HepG2 (cell line): ENCODE data around the gene KAT6B. TPM values are rescaled to one million over a fixed set of nuclear protein-coding genes. Genes with fewer than 3 reads are reported as not detected.

Experiments used
- ATAC-seq: fragments of 200-7000 bp; cut with Tn5 transposase; 3 replicates; pipeline ENCODE4 v1.9.1; 2020; ENCODE audit warnings: mild to moderate bottlenecking, moderate library complexity
- BruUV-seq: library from RNA; stranded (reverse); fragments of 400-500 nt; replicated peaks from 2 replicates; lab custom pipeline; 2021; lab: Mats Ljungman, UMichigan
- CTCF ChIA-PET: fragments of 300-600 bp; formaldehyde crosslinking; extraction: SDS; loops from one replicate; lab custom pipeline; 2021; ENCODE audit warnings: low total read pairs, inconsistent platforms, low intra/inter-chr PET ratio; lab: Yijun Ruan, JAX
- POLR2A ChIA-PET: fragments of 350-600 bp; sonication (Branson Sonifier 250); formaldehyde crosslinking; loops from one replicate; lab custom pipeline; 2020; ENCODE audit warnings: antibody characterized with exemption, inconsistent platforms; lab: Yijun Ruan, JAX
- DNase-seq: peaks from one replicate; pipeline ENCODE4 v3.0.0-alpha.2; 2015; ENCODE audit warnings: low spot score
- FAIRE-seq: peaks from 3 replicates; lab custom pipeline; 2011; peaks lifted over from hg19 to GRCh38; lab: Jason Lieb, UNC
- H2AFZ ChIP-seq: one replicate; pipeline ENCODE4 v1.6.1; 2011; ENCODE audit warnings: low read length, inconsistent platforms
- H3K27ac ChIP-seq: fragments of 300-600 bp; 3 replicates; pipeline ENCODE4 v1.8.0; 2011; ENCODE audit warnings: mixed run types, mild to moderate bottlenecking, mixed read lengths, low read length, inconsistent platforms; ENCODE audit not compliant: insufficient read depth; ENCODE audit errors: extremely low read length
- H3K27me3 ChIP-seq, 2 experiments: fragments of 200-600 bp in 1 of 2; 2 replicates in 1 of 2; 3 replicates in 1 of 2; pipeline versions ENCODE4 v1.6.0 to v1.8.0; 2011; ENCODE audit warnings: low read length in 2 of 2, mild to moderate bottlenecking in 2 of 2, moderate library complexity in 2 of 2, inconsistent platforms in 1 of 2; ENCODE audit not compliant: insufficient read depth in 2 of 2, control insufficient read depth in 1 of 2
- H3K36me3 ChIP-seq, 2 experiments: fragments of 200-600 bp in 1 of 2; replicated peaks in 1 of 2; 2 replicates in 1 of 2; 3 replicates in 1 of 2; pipeline versions ENCODE4 v1.5.1 to v1.8.0; 2011; ENCODE audit warnings: low read length in 2 of 2, inconsistent platforms in 1 of 2; ENCODE audit not compliant: insufficient read depth in 2 of 2, control insufficient read depth in 1 of 2
- H3K4me1 ChIP-seq: 2 replicates; pipeline ENCODE4 v1.5.1; 2012; ENCODE audit warnings: low read length, inconsistent platforms; ENCODE audit not compliant: insufficient read depth
- H3K4me2 ChIP-seq: 2 replicates; pipeline ENCODE4 v1.6.0; 2011; ENCODE audit warnings: low read depth, low read length, inconsistent platforms
- H3K4me3 ChIP-seq, 3 experiments: fragments of 200-600 bp in 1 of 3; sonication (generic), shearing (Covaris generic) in 1 of 3; replicated peaks in 1 of 3; 2 replicates each; pipeline ENCODE4 v1.5.1; 2011 to 2016; ENCODE audit warnings: low read length in 3 of 3, inconsistent platforms in 2 of 3, low read depth in 2 of 3, mild to moderate bottlenecking in 2 of 3, control low read depth in 1 of 3, mixed read lengths in 1 of 3; ENCODE audit not compliant: insufficient read depth in 1 of 3
- H3K79me2 ChIP-seq: one replicate; pipeline ENCODE4 v1.6.1; 2011; ENCODE audit warnings: low read length, inconsistent platforms; ENCODE audit not compliant: insufficient read depth
- H3K9ac ChIP-seq: 2 replicates; pipeline ENCODE4 v1.6.0; 2011; ENCODE audit warnings: mild to moderate bottlenecking, low read depth, low read length, inconsistent platforms; ENCODE audit not compliant: insufficient read depth
- H3K9me3 ChIP-seq: 2 replicates; pipeline ENCODE4 v1.5.1; 2012; ENCODE audit warnings: mild to moderate bottlenecking, low read length
- H4K20me1 ChIP-seq: 2 replicates; pipeline ENCODE4 v1.6.0; 2011; ENCODE audit warnings: inconsistent platforms, mild to moderate bottlenecking, low read length, moderate library complexity; ENCODE audit not compliant: insufficient read depth
- HOXA5 ChIP-seq: sonication (generic); formaldehyde crosslinking; IDR thresholded peaks from 2 replicates; pipeline ENCODE4 v1.4.0; 2020; ENCODE audit warnings: missing genetic modification reagents
- SNAPC5 ChIP-seq: sonication (generic); formaldehyde crosslinking; IDR thresholded peaks from 2 replicates; pipeline ENCODE4 v1.8.1; 2023; ENCODE audit warnings: mild to moderate bottlenecking, missing genetic modification reagents, borderline replicate concordance
- ZFX ChIP-seq: sonication (generic); formaldehyde crosslinking; IDR thresholded peaks from 2 replicates; pipeline ENCODE4 v1.4.0; 2020; ENCODE audit warnings: mild to moderate bottlenecking, low read depth, missing genetic modification reagents, moderate library complexity
- WGBS: methylation state at CpG from one replicate; pipeline ENCODE4 v1.1.6; 2017; ENCODE audit warnings: low lambda C conversion rate; 5-methylcytosine and 5-hydroxymethylcytosine counted together
- in situ Hi-C: cut with HindIII; loops from 2 replicates; pipeline ENCODE4 v1.10.0; 2017; ENCODE audit warnings: low pct_unique_long_range_greater_than_20kb; ENCODE audit not compliant: extremely low pct_ligation_motif_present
- intact Hi-C: fragments of 100-400 bp; cut with micrococcal nuclease; formaldehyde crosslinking; loops from one replicate; pipeline ENCODE4 v1.10.0; 2022; ENCODE audit not compliant: unreplicated experiment
- polyA plus RNA-seq, 8 experiments: library from polyadenylated mRNA; depleted of rRNA in 3 of 8; stranded (reverse) in 7 of 8; unstranded in 1 of 8; fragments of >200 nt; fragmentation: Illumina TruSeq in 4 of 8; extraction: Trizol in 4 of 8; gene quantifications; 2 replicates each; pipeline versions ENCODE4 v1.2.1 to v1.2.3, GENCODE V29; 2011 to 2016; ENCODE audit warnings: low read depth in 4 of 8, missing spikeins in 1 of 8, mixed read lengths in 1 of 8; ENCODE audit not compliant: insufficient read depth in 1 of 8
- total RNA-seq, 5 experiments: library from RNA; depleted of rRNA; stranded (reverse); fragments of >200 nt; fragmentation: Illumina TruSeq; extraction: Trizol; gene quantifications; 2 replicates each; pipeline ENCODE4 v1.2.3, GENCODE V29; 2016; ENCODE audit warnings: low read depth in 1 of 5
- TF ChIP-seq, protein P1 (sequence below): sonication (generic); formaldehyde crosslinking; conservative IDR thresholded peaks from 2 replicates; pipeline ENCODE4 v1.4.0; 2020; ENCODE audit warnings: missing genetic modification reagents
- TF ChIP-seq, protein P2 (sequence below): sonication (generic); formaldehyde crosslinking; IDR thresholded peaks from 2 replicates; pipeline ENCODE4 v1.4.0; 2020; ENCODE audit warnings: missing genetic modification reagents
- TF ChIP-seq, protein P3 (sequence below): sonication (generic); formaldehyde crosslinking; IDR thresholded peaks from 2 replicates; pipeline ENCODE4 v1.5.0; 2020; ENCODE audit warnings: missing genetic modification reagents

KAT6B gene
- total and polyA plus RNA-seq, 2 of the 13 experiments (the other 11 are each of a cell fraction or from before 2014, with no cell fraction given): 3.0 to 9.5 TPM

GRCh38 chr10:74930965-74931364, 104.6 kb downstream of the KAT6B start:
- Histone ChIP-seq H3K9ac (no peak overlapping the region), H3K27ac (no peak overlapping the region), H3K36me3 (no peaks in the 10 kb centered on the region), H3K4me2 (no peak overlapping the region), H3K4me3 (no peak overlapping the region), H3K4me1 (peaks cover 32% of the 10 kb centered on the region), H2AFZ (no peak overlapping the region), H4K20me1 (no peaks in the 10 kb centered on the region), H3K9me3 (no peaks in the 10 kb centered on the region), H3K27me3 (no peaks in the 10 kb centered on the region), H3K79me2 (peaks cover 3% of the 10 kb centered on the region)
- ChIA-PET CTCF (no interaction called here), POLR2A (no interaction called here)
- DNase-seq (no peak), FAIRE-seq (no peak), ATAC-seq (no peak)
- no TSS peak for BruUV-seq
- intact Hi-C loops: no loop called here
- WGBS: 83% methylated on average over 3 of the region's 3 CpGs
- in situ Hi-C loops: no loop called here
- TF ChIP-seq, protein P1, sequence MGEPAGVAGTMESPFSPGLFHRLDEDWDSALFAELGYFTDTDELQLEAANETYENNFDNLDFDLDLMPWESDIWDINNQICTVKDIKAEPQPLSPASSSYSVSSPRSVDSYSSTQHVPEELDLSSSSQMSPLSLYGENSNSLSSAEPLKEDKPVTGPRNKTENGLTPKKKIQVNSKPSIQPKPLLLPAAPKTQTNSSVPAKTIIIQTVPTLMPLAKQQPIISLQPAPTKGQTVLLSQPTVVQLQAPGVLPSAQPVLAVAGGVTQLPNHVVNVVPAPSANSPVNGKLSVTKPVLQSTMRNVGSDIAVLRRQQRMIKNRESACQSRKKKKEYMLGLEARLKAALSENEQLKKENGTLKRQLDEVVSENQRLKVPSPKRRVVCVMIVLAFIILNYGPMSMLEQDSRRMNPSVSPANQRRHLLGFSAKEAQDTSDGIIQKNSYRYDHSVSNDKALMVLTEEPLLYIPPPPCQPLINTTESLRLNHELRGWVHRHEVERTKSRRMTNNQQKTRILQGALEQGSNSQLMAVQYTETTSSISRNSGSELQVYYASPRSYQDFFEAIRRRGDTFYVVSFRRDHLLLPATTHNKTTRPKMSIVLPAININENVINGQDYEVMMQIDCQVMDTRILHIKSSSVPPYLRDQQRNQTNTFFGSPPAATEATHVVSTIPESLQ (CRISPR knock-in tag): no peak
- TF ChIP-seq HOXA5 (CRISPR knock-in tag) (no peak), SNAPC5 (CRISPR knock-in tag) (no peak)

- ChIA-PET POLR2A (no interaction called here), CTCF (no interaction called here)
- no peak overlapping the region for H3K9ac ChIP-seq
- H3K4me2 ChIP-seq: no peak overlapping the region
- H3K27ac ChIP-seq: no peak overlapping the region
- FAIRE-seq: no peak
- H2AFZ ChIP-seq: no peak overlapping the region
- H3K4me1 ChIP-seq: peaks cover 31% of the 10 kb centered on the region
- intact Hi-C loops (no loop called here), in situ Hi-C loops (no loop called here)
- BruUV-seq: no TSS peak
- TF ChIP-seq, protein P2, sequence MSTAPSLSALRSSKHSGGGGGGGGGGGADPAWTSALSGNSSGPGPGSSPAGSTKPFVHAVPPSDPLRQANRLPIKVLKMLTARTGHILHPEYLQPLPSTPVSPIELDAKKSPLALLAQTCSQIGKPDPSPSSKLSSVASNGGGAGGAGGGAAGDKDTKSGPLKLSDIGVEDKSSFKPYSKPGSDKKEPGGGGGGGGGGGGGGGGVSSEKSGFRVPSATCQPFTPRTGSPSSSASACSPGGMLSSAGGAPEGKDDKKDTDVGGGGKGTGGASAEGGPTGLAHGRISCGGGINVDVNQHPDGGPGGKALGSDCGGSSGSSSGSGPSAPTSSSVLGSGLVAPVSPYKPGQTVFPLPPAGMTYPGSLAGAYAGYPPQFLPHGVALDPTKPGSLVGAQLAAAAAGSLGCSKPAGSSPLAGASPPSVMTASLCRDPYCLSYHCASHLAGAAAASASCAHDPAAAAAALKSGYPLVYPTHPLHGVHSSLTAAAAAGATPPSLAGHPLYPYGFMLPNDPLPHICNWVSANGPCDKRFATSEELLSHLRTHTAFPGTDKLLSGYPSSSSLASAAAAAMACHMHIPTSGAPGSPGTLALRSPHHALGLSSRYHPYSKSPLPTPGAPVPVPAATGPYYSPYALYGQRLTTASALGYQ (CRISPR knock-in tag): no peak
- no peak for TF ChIP-seq ZFX (CRISPR knock-in tag)
- TF ChIP-seq, protein P3, sequence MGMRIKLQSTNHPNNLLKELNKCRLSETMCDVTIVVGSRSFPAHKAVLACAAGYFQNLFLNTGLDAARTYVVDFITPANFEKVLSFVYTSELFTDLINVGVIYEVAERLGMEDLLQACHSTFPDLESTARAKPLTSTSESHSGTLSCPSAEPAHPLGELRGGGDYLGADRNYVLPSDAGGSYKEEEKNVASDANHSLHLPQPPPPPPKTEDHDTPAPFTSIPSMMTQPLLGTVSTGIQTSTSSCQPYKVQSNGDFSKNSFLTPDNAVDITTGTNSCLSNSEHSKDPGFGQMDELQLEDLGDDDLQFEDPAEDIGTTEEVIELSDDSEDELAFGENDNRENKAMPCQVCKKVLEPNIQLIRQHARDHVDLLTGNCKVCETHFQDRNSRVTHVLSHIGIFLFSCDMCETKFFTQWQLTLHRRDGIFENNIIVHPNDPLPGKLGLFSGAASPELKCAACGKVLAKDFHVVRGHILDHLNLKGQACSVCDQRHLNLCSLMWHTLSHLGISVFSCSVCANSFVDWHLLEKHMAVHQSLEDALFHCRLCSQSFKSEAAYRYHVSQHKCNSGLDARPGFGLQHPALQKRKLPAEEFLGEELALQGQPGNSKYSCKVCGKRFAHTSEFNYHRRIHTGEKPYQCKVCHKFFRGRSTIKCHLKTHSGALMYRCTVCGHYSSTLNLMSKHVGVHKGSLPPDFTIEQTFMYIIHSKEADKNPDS (CRISPR knock-in tag): no peak
- no peak for DNase-seq
- no peaks in the 10 kb centered on the region for H3K9me3 ChIP-seq
- ATAC-seq: no peak
- peaks cover 3% of the 10 kb centered on the region for H3K79me2 ChIP-seq
- no peaks in the 10 kb centered on the region for H3K36me3 ChIP-seq
- no peaks in the 10 kb centered on the region for H3K27me3 ChIP-seq
- WGBS: 93% methylated on average over 3 of the region's 3 CpGs
- H3K4me3 ChIP-seq: no peak overlapping the region
- peaks cover under 1% of the 10 kb centered on the region; the same call in 1 of the 2 replicates for H4K20me1 ChIP-seq
Observed at GRCh38 chr10:74932648-74933047, 106.2 kb downstream of the KAT6B start.
